ENCODE measurements around the gene DPEP3. TPM values are rescaled to one million over a fixed set of nuclear protein-coding genes. Genes with fewer than 3 reads are reported as not detected.
"Not testable (repeated sequence)": the region's sequence is repeated elsewhere in the genome, so short reads cannot be mapped to it uniquely, and the experiment has no call there.

DPEP3 gene
- total and polyA plus RNA-seq, 7 donors, result 0.09 to 0.46 (median 0.27) TPM; not detected in 4

DNA sequence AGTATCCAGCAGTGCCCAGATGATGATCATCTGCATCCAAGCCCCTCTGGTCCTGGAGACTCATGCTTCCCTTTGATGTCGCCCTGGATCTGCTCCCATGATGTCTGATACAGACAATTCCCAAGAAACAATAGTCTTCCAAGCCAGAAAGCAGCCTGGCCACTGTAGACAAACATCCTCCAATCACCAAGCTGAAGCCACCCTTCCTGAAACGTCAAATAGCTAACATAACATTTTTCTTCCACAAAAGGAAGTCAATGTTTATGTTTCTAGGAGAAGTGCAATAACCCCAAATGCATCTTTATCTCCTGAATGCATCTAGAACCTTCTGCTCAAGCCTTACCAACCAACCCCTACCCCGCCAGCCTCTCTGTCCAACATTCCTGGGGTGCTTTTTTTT, 20.2 kb upstream of the DPEP3 start:
- no peak for DNase-seq
- Histone ChIP-seq H3K9me3 (no peaks in the 10 kb centered on the region), H3K27me3 (no peaks in the 10 kb centered on the region), H3K4me3 (no peak overlapping the region), H3K27ac (peak overlapping the region in 3 of 4 donors; percentile 31 to 61 (median 46)), H3K4me1 (no peaks in the 10 kb centered on the region), H3K36me3 (no peaks in the 10 kb centered on the region)
- TF ChIP-seq EP300 (IDR thresholded peaks at IDR 0.05), result no peak
- peak in 1 of 4 donors; percentile 29 for TF ChIP-seq POLR2AphosphoS5 (IDR thresholded peaks at IDR 0.05)
- whole genome bisulfite sequencing, 2 donors, result 43 to 48% methylated on average over 3 of the region's 3 CpGs
- intact Hi-C loops (cut with DNase I), result no loop called here

- TF ChIP-seq POLR2A (IDR thresholded peaks at IDR 0.05) (no peak), POLR2AphosphoS5 (IDR thresholded peaks at IDR 0.05) (no peak), EP300 (IDR thresholded peaks at IDR 0.05) (no peak)
- TF ChIP-seq, protein P1, sequence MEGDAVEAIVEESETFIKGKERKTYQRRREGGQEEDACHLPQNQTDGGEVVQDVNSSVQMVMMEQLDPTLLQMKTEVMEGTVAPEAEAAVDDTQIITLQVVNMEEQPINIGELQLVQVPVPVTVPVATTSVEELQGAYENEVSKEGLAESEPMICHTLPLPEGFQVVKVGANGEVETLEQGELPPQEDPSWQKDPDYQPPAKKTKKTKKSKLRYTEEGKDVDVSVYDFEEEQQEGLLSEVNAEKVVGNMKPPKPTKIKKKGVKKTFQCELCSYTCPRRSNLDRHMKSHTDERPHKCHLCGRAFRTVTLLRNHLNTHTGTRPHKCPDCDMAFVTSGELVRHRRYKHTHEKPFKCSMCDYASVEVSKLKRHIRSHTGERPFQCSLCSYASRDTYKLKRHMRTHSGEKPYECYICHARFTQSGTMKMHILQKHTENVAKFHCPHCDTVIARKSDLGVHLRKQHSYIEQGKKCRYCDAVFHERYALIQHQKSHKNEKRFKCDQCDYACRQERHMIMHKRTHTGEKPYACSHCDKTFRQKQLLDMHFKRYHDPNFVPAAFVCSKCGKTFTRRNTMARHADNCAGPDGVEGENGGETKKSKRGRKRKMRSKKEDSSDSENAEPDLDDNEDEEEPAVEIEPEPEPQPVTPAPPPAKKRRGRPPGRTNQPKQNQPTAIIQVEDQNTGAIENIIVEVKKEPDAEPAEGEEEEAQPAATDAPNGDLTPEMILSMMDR (IDR thresholded peaks at IDR 0.05), result no peak
- no peaks in the 10 kb centered on the region for H3K36me3 ChIP-seq
- WGBS, 2 donors, result 43 to 67% methylated on average over 2 of the region's 2 CpGs
- peak overlapping the region; percentile 9 to 61 (median 38) for H3K27ac ChIP-seq
- intact Hi-C loops (cut with DNase I), result no loop called here
- H3K4me1 ChIP-seq, result no peaks in the 10 kb centered on the region
- H3K27me3 ChIP-seq, result no peaks in the 10 kb centered on the region
- no peaks in the 10 kb centered on the region for H3K9me3 ChIP-seq
- DNase-seq, result no peak
- no peak overlapping the region for H3K4me3 ChIP-seq
These were observed 19.7 kb upstream of the DPEP3 start for GRCh38 chr16:67999985-68000384.

DNA sequence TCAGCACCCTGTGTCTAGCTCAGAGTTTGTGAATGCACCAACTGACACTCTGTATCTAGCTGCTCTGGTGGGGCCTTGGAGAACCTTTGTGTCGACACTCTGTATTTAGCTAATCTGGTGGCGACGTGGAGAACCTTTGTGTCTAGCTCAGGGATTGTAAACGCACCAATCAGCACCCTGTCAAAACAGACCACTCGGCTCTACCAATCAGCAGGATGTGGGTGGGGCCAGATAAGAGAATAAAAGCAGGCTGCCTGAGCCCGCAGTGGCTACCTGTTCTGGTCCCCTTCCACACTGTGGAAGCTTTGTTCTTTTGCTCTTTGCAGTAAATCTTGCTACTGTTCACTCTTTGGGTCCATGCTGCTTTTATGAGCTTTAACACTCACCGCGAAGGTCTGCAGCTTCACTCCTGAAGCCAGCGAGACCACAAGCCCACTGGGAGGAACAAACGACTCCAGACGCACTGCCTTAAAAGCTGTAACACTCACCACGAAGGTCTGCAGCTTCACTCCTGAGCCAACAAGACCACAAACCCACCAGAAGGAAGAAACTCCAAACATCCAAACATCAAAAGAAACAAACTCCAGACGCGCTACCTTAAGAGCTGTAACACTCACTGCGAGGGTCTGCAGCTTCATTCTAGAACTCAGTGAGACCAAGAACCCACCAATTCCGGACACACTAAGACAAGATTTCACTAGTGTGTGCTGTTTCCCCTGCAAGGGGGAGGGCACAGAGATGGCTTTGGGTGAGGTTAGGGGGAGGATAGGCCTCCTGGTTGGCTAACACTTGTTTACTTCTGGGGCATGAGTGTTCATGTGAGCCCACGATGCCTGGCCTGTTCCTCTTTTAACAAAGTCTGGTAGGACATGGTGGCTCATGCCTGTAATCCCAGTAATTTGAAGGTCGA, 18.7 kb upstream of the DPEP3 start, which contains the start of gene DPEP2:
TSS of gene DPEP2 (minus strand) at position 706 of the 910 bp plus-strand sequence. CDS start 6,272 bp downstream, outside the sequence.
- 44 to 70% methylated on average over 18 of the region's 18 CpGs for WGBS, 2 donors
- Histone ChIP-seq H3K4me3 (peak within 1 kb of the TSS in 2 of 4 donors; percentile 4 to 12), H3K27ac (peak within 1 kb of the TSS; percentile 26 to 61 (median 38))
- TF ChIP-seq POLR2AphosphoS5 (IDR thresholded peaks at IDR 0.05), result peak in 1 of 4 donors; percentile 23
- H3K27me3 ChIP-seq; DNase-seq; H3K9me3 ChIP-seq; H3K4me1 ChIP-seq; intact Hi-C loops (cut with DNase I); H3K36me3 ChIP-seq: not testable (repeated sequence)

GRCh38 chr16:67998231-67998778, 18.0 kb upstream of the DPEP3 start:
- DNase-seq; H3K36me3 ChIP-seq; H3K4me3 ChIP-seq; H3K27ac ChIP-seq; H3K4me1 ChIP-seq; H3K9me3 ChIP-seq; H3K27me3 ChIP-seq; intact Hi-C loops (cut with DNase I): not testable (repeated sequence)
- WGBS, 2 donors, result 92 to 97% methylated on average over 36 of the region's 36 CpGs

DNA sequence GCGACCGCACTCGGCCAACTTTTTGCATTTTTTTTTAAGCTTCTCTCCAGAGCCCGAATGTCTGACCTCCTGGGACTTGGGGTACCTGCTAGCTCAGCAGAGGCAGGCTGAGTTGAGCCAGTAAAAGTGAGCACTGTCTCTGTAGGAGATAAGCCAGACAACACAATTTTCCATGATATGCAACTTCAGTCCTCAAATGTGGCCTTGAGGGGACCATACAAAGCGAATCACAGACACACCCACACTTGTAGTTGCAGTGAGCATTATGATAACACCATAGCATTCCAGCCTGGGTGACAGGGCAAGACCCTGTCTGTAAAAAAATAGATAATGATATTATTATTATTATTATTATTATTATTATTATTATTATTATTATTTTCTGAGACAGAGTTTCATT, 16.4 kb upstream of the DPEP3 start:
- TF ChIP-seq EP300 (IDR thresholded peaks at IDR 0.05) (no peak), POLR2A (IDR thresholded peaks at IDR 0.05) (no peak), POLR2AphosphoS5 (IDR thresholded peaks at IDR 0.05) (no peak)
- TF ChIP-seq, protein P1 (IDR thresholded peaks at IDR 0.05), result no peak
- DNase-seq, result no peak
- Histone ChIP-seq H3K27ac (no peak overlapping the region), H3K27me3 (no peaks in the 10 kb centered on the region), H3K36me3 (no peaks in the 10 kb centered on the region), H3K4me3 (no peak overlapping the region), H3K4me1 (peaks cover 0 to 12% (median 11%) of the 10 kb centered on the region in 4 donors), H3K9me3 (no peaks in the 10 kb centered on the region)
- WGBS, 2 donors, result 83 to 94% methylated on average over 5 of the region's 5 CpGs
- intact Hi-C loops (cut with DNase I), result no loop called here

DNA sequence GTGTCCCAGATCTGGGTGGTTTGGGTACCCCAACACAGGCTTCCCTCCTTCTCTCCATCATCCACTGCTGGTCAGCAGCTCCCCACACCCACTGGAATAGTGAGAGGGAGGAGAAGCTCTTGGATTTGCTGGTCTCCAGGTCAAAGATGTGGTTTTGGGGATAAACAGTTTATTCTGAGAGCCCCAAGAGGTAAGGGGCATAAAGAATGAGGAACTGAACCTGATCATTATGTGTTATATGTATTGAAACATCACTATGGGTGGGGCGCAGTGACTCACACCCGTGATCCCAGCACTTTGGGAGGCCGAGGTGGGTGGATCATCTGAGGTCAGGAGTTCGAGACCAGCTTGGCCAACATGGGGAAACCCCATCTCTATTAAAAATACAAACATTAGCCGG, 15.1 kb upstream of the DPEP3 start:
- H3K4me1 ChIP-seq, result peaks cover 0 to 12% (median 11%) of the 10 kb centered on the region in 4 donors
- H3K9me3 ChIP-seq, result no peaks in the 10 kb centered on the region
- H3K27me3 ChIP-seq, result no peaks in the 10 kb centered on the region
- no peak overlapping the region for H3K4me3 ChIP-seq
- intact Hi-C loops (cut with DNase I), result no loop called here
- 41 to 55% methylated on average over 5 of the region's 5 CpGs for WGBS, 2 donors
- H3K36me3 ChIP-seq, result no peaks in the 10 kb centered on the region
- no peak for TF ChIP-seq POLR2AphosphoS5 (IDR thresholded peaks at IDR 0.05)
- TF ChIP-seq, protein P1 (IDR thresholded peaks at IDR 0.05), result no peak
- no peak for TF ChIP-seq POLR2A (IDR thresholded peaks at IDR 0.05)
- no peak overlapping the region for H3K27ac ChIP-seq
- no peak for DNase-seq

GRCh38 chr16:67994040-67994408, 13.7 kb upstream of the DPEP3 start:
- not testable (repeated sequence) for H3K9me3 ChIP-seq, DNase-seq, H3K4me3 ChIP-seq, H3K36me3 ChIP-seq, H3K27me3 ChIP-seq
- intact Hi-C loops (cut with DNase I), result loop anchor here (5.0 kb wide), 1 partner anchor 48 kb away; no protein-coding TSS in a partner anchor
- peak overlapping the region; percentile 46 to 60 (median 48) for H3K27ac ChIP-seq
- WGBS, 2 donors, result 43 to 79% methylated on average over 6 of the region's 6 CpGs
- peaks cover 0 to 12% (median 11%) of the 10 kb centered on the region in 4 donors for H3K4me1 ChIP-seq

Data from sigmoid colon (tissue), 7 donors.